Large intestine (tissue), 3 donors: ENCODE data around the gene PRKCH. TPM values are rescaled to one million over a fixed set of nuclear protein-coding genes. Genes with fewer than 3 reads are reported as not detected.

Source experiments
- DNase-seq, 2 donors: peaks; one replicate each; pipeline versions ENCODE4 v3.0.0 to v3.0.0-alpha.2; 2013
- H3K27ac ChIP-seq: one replicate; pipeline ENCODE4 v1.5.1; 2013; ENCODE audit warnings: low read length
- H3K27me3 ChIP-seq: 2 replicates; pipeline ENCODE4 v1.6.1; 2013; ENCODE audit warnings: low read length; ENCODE audit not compliant: control insufficient read depth, insufficient read depth
- H3K36me3 ChIP-seq: 2 replicates; pipeline ENCODE4 v1.6.1; 2013; ENCODE audit warnings: low read length; ENCODE audit not compliant: control insufficient read depth, insufficient read depth
- H3K4me1 ChIP-seq: one replicate; pipeline ENCODE4 v1.6.1; 2013; ENCODE audit warnings: low read length; ENCODE audit not compliant: control insufficient read depth, insufficient read depth
- H3K4me3 ChIP-seq: one replicate; pipeline ENCODE4 v1.5.1; 2013; ENCODE audit warnings: low read length
- H3K9me3 ChIP-seq: one replicate; pipeline ENCODE4 v1.6.1; 2013; ENCODE audit warnings: mild to moderate bottlenecking, low read depth, low read length, moderate library complexity; ENCODE audit not compliant: control insufficient read depth
- WGBS: methylation state at CpG from one replicate; pipeline ENCODE4 v1.1.5; 2013; ENCODE audit warnings: low lambda C conversion rate; ENCODE audit not compliant: insufficient coverage; 5-methylcytosine and 5-hydroxymethylcytosine counted together
- polyA plus RNA-seq: library from polyadenylated mRNA; unstranded; fragments of 120-200 nt; gene quantifications from one replicate; pipeline ENCODE4 v1.2.1, GENCODE V29; 2013

Gene PRKCH
- polyA plus RNA-seq, 1 donor: 7.7 TPM

- no peak for DNase-seq
- WGBS: no CpG with 5 or more reads among the region's 13 CpGs
- H3K4me3 ChIP-seq: peak overlapping the region; percentile 51
- H3K27ac ChIP-seq: no peak overlapping the region
- no peaks in the 10 kb centered on the region for H3K9me3 ChIP-seq
- no peaks in the 10 kb centered on the region for H3K4me1 ChIP-seq
- H3K36me3 ChIP-seq: no peaks in the 10 kb centered on the region
- H3K27me3 ChIP-seq: peaks cover 38% of the 10 kb centered on the region
These were observed 1.5 kb downstream of the PRKCH start for GRCh38 chr14:61322799-61323290.

- no peak for DNase-seq
- Histone ChIP-seq H3K27ac (no peak overlapping the region), H3K4me1 (no peaks in the 10 kb centered on the region), H3K27me3 (peaks cover 38% of the 10 kb centered on the region), H3K36me3 (no peaks in the 10 kb centered on the region), H3K4me3 (no peak overlapping the region), H3K9me3 (no peaks in the 10 kb centered on the region)
- no CpG with 5 or more reads among the region's 6 CpGs for WGBS
These were observed 2.6 kb downstream of the PRKCH start for GRCh38 chr14:61323970-61324369.

GRCh38 chr14:61325166-61325565 lies 3.8 kb downstream of the PRKCH start:
- H3K27ac ChIP-seq: no peak overlapping the region

GRCh38 chr14:61326146-61326545 lies 4.8 kb downstream of the PRKCH start:
- WGBS: no CpG with 5 or more reads among the region's 1 CpG
- Histone ChIP-seq H3K27me3 (peaks cover 26% of the 10 kb centered on the region), H3K27ac (no peak overlapping the region), H3K4me3 (no peak overlapping the region), H3K36me3 (no peaks in the 10 kb centered on the region), H3K9me3 (no peaks in the 10 kb centered on the region), H3K4me1 (no peaks in the 10 kb centered on the region)
- DNase-seq: no peak

More at GRCh38 chr14:61325166-61325565, 3.8 kb downstream of the PRKCH start:
- H3K9me3 ChIP-seq: no peaks in the 10 kb centered on the region
- DNase-seq: no peak
- WGBS: 100% methylated on average over 1 of the region's 1 CpG
- H3K4me3 ChIP-seq: no peak overlapping the region
- peaks cover 33% of the 10 kb centered on the region for H3K27me3 ChIP-seq
- no peaks in the 10 kb centered on the region for H3K4me1 ChIP-seq
- no peaks in the 10 kb centered on the region for H3K36me3 ChIP-seq

GRCh38 chr14:61326847-61327246 lies 5.5 kb downstream of the PRKCH start:
- WGBS: 83% methylated on average over 1 of the region's 4 CpGs
- Histone ChIP-seq H3K27ac (no peak overlapping the region), H3K36me3 (no peaks in the 10 kb centered on the region), H3K4me3 (no peak overlapping the region), H3K4me1 (no peaks in the 10 kb centered on the region), H3K9me3 (no peaks in the 10 kb centered on the region), H3K27me3 (peaks cover 21% of the 10 kb centered on the region)
- no peak for DNase-seq

GRCh38 chr14:61328626-61329262 lies 7.4 kb downstream of the PRKCH start:
- H3K9me3 ChIP-seq: no peaks in the 10 kb centered on the region
- H3K36me3 ChIP-seq: no peaks in the 10 kb centered on the region
- H3K27me3 ChIP-seq: peaks cover 6% of the 10 kb centered on the region
- no peak overlapping the region for H3K4me3 ChIP-seq
- no peak overlapping the region for H3K27ac ChIP-seq
- no peak for DNase-seq
- no peaks in the 10 kb centered on the region for H3K4me1 ChIP-seq
- no CpG with 5 or more reads among the region's 4 CpGs for WGBS

GRCh38 chr14:61329478-61330051 lies 8.2 kb downstream of the PRKCH start:
- WGBS: no CpG with 5 or more reads among the region's 8 CpGs
- Histone ChIP-seq H3K36me3 (no peaks in the 10 kb centered on the region), H3K27me3 (peaks cover under 1% of the 10 kb centered on the region), H3K4me1 (no peaks in the 10 kb centered on the region), H3K9me3 (no peaks in the 10 kb centered on the region), H3K4me3 (no peak overlapping the region), H3K27ac (no peak overlapping the region)
- no peak for DNase-seq

GRCh38 chr14:61330511-61330910 lies 9.1 kb downstream of the PRKCH start:
- H3K4me1 ChIP-seq: no peaks in the 10 kb centered on the region
- WGBS: no CpG with 5 or more reads among the region's 1 CpG
- H3K27me3 ChIP-seq: no peaks in the 10 kb centered on the region
- no peaks in the 10 kb centered on the region for H3K9me3 ChIP-seq
- DNase-seq: no peak
- H3K36me3 ChIP-seq: no peaks in the 10 kb centered on the region
- H3K27ac ChIP-seq: no peak overlapping the region
- no peak overlapping the region for H3K4me3 ChIP-seq

- Histone ChIP-seq H3K36me3 (no peaks in the 10 kb centered on the region), H3K4me1 (no peaks in the 10 kb centered on the region), H3K9me3 (no peaks in the 10 kb centered on the region), H3K27me3 (no peaks in the 10 kb centered on the region), H3K4me3 (no peak overlapping the region), H3K27ac (no peak overlapping the region)
- no peak for DNase-seq
- WGBS: 92% methylated on average over 2 of the region's 4 CpGs
These were observed 10.7 kb downstream of the PRKCH start for GRCh38 chr14:61331992-61332657.

GRCh38 chr14:61332658-61333029 lies 11.3 kb downstream of the PRKCH start:
- DNase-seq: no peak
- WGBS: no CpG with 5 or more reads among the region's 8 CpGs
- H3K27ac ChIP-seq: no peak overlapping the region
- H3K4me1 ChIP-seq: no peaks in the 10 kb centered on the region
- no peaks in the 10 kb centered on the region for H3K27me3 ChIP-seq
- H3K9me3 ChIP-seq: no peaks in the 10 kb centered on the region
- H3K36me3 ChIP-seq: no peaks in the 10 kb centered on the region
- H3K4me3 ChIP-seq: no peak overlapping the region
